HG03280 (cell line): ENCODE results near the gene GPR150.

ENCODE experiments used
- ATAC-seq: cut with Tn5 transposase; IDR thresholded peaks from one replicate; pipeline ENCODE4 v1.9.1; 2021; ENCODE audit warnings: mild to moderate bottlenecking, moderate library complexity; ENCODE audit not compliant: unreplicated experiment

GPR150 gene

DNA sequence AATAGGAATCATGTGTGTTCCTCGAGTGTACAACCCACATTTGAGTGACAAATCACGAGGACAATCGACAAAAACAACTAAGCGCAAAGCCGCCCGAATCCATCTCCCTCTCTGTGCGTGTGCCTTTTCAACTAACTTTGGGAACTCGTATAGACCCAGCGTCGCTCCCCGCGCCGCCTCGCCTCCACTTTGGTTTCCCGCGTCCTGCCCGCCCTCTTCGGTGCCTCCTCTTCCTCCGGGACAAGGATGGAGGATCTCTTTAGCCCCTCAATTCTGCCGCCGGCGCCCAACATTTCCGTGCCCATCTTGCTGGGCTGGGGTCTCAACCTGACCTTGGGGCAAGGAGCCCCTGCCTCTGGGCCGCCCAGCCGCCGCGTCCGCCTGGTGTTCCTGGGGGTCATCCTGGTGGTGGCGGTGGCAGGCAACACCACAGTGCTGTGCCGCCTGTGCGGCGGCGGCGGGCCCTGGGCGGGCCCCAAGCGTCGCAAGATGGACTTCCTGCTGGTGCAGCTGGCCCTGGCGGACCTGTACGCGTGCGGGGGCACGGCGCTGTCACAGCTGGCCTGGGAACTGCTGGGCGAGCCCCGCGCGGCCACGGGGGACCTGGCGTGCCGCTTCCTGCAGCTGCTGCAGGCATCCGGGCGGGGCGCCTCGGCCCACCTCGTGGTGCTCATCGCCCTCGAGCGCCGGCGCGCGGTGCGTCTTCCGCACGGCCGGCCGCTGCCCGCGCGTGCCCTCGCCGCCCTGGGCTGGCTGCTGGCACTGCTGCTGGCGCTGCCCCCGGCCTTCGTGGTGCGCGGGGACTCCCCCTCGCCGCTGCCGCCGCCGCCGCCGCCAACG lies at the start of gene GPR150:
Gene GPR150, plus strand, starts transcription at position 58 of the 840 bp plus-strand sequence. Its CDS starts 189 bp downstream, at position 247.
- peak; percentile 64 for ATAC-seq

DNA sequence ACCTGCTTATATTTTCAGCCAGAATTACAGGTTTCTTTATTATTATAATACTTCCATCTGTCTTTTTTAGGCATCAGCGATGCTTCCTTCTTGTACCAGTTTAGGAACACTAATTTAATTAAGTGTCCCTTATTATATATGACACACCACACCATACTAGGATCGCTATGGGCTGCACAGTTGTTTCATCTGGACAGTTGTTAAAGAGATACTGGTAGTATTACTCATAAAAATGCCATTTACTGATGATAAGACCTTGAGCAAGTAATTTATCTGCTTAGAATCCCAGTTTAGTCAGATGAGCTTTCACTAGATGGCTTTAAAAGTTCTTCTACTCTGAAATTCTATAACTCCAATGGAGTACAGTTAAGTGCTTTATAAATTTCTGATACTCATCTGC lies 47.9 kb upstream of the GPR150 start:
- no peak for ATAC-seq

DNA sequence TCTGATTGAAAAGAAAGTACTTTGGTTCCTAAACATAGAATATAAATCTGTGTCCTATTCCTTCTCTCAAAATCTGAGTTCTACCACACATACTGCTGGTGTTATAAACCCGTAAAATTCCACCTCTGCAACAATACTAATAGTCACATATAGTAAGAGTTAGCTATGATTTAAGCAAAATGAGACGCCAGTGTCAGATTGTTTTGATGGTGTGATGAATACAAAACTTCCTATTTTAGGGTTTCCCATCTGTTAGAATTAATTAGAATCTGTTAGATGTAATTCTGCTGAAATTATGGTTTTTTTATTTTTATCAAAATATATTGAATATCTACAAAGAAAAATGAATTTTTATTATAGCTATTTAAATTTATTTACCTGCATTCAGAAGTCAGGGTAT lies 38.3 kb upstream of the GPR150 start:
- no peak for ATAC-seq

DNA sequence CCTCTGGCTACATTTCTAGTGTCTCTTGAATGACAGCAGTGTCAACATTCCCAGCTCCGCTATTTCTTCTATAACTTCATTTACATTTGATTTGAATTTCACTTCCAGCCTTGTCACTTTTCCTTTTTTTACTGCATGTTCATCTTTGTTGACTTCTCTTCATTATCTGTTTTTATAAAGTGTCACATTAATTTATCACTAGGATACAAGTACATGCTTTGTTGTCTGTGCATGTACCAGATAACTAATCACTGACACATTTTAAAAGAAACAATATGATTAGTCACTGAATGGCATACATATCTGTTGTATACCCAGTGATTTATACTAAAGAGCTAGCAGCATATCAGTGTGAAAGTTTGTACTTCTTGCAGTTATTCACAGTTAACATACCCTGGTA lies 35.9 kb upstream of the GPR150 start:
- no peak for ATAC-seq

DNA sequence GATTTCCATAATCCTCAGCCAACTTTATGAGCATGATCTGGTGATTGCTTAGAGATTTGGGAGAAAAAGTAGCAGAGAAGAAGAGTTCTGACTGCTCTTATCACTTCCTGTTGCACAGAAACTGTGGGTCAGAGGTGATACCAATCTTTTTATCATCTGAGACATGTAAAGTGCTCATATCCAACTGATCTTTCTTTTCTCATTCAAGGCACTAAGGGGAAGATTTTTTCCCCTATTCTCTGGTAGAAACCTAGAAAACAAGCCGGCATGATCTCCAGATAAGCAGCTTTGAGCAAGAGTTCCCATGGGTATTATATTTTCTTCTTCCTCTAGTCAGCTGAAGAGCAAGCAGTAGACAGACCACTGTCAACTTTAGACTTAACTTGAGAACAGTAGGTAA lies 29.0 kb upstream of the GPR150 start:
- no peak for ATAC-seq

DNA sequence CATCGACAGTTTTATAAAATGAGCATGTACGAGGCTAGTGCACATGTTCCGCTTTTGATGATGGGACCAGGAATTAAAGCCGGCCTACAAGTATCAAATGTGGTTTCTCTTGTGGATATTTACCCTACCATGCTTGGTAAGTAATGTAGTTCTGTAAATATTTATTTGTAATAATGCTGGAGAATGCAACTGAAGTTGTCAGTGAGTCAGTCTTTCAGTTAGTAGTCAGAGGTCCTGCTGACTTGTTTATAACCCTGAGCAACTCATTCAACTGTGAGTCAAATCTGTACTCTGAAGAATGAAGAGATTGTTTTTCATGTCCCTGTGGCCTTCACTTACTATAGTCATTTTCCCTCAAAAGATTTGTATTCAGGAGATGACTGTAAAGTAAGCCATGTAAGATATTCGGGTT lies 28.4 kb upstream of the GPR150 start:
- peak; percentile 82 for ATAC-seq

DNA sequence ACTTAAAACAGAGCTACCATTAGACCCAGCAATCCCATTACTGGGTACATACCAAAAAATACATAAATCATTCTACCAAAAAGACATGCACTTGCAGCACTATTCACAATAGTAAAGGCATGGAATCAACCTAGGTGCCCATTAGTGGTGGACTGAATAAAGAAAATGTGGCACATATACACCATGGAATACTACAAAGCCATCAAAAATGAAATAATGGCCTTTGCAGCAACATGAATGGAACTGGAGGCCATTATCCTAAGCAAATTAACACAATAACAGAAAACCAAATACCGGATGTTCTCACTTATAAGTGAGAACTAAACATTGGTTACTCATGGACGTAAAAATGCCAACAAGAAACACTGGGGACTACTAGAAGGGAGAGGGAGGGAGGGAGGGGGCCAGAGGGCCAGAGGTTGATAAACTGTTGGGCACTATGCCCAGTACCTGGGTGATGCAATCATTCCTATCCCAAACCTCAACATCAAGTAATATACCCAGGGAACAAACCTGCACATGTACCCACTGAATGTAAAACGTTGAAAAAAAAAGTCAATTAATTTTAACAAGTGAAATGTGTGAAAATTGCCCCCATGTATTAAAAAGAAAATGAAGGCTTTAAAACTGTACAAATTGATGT lies 24.5 kb upstream of the GPR150 start:
- no peak for ATAC-seq

DNA sequence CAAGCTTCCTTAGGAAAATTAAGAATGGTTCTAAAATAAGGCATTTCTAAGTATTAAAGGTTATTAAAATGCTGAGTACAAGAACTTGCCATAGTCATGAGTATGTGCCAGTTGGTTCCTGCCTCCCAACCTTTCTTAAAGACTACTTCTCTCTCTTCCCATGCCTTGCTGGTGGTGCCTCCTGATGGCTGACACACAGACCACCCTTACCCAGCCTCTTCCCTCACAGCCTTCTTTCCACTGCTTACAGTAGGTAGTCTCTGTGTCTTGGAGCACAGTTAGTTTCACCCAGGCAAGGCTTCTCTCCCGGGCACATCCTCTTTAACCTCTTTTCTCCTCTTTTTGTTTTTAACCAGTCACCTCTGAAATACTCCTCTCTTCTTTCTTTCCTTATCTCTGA lies 20.6 kb upstream of the GPR150 start:
- ATAC-seq = no peak

DNA sequence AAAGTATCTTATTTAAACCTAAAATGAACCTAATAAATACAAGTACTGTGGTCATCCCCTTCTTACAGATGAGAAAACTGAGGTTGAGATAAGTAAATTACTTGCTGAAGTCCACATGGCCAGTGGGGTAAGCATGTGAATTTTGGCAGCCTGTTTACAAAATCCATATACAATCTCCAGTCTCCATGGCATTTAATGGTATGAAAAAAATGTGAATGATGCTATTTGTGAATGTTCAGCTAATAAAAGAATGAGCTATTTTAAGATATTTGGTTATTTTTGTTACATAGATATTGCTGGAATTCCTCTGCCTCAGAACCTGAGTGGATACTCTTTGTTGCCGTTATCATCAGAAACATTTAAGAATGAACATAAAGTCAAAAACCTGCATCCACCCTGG lies 19.3 kb upstream of the GPR150 start:
- no peak for ATAC-seq

DNA sequence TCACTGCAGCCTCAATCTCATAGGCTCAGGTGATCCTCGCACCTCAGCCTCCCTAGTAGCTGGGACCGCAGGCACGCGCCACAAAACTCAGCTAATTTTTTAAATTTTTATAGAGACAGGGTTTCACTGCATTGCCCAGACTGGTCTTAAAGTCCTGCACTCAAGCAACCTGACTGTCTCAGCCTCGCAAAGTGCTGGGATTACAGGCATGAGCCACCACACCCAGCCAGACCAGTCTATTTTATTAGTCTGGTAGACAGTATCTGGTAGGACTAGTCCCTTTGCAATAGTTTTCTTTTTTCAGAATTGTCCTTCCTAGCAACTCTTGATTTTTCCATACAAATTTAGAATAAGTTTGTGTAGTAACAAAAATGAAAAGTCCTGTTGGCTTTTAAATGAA lies 14.1 kb upstream of the GPR150 start:
- no peak for ATAC-seq

DNA sequence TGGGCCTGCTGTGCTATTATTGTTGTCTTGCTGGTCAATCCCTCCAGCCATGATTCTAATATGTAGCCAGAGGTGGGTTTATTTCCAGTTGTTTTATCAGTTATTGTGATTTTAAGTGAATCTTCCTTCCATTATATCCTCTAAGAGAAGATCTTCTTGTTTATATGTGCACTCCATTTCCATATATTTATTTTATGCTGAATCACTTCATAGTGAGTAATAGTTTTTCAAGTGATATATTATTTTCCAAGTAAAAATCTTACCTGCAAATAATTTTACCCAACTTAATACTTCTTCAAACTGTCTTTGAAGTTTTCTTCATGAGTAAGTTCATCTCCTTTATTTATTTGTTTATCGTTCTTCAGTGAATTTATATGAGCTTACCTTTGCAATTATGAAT lies 13.5 kb upstream of the GPR150 start:
- ATAC-seq = no peak

DNA sequence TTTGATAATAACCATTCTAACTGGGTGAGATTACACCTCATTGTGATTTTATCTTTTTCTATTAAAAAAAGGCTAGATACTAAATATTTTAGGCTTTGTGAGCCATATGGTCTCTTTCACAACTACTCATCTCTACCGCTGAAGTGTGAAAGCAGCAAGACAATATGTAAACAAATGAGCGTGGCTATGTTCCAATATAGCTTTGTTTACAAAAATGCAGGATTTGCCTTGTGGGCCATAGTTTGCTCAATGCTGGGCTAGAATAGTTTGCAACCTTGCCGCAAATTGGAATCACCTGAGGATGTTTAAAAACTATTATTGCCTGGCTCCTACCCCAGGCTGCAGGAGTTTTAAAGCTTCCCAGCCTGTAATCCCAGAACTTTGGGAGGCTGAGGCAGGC lies 10.2 kb upstream of the GPR150 start:
- ATAC-seq = no peak

DNA sequence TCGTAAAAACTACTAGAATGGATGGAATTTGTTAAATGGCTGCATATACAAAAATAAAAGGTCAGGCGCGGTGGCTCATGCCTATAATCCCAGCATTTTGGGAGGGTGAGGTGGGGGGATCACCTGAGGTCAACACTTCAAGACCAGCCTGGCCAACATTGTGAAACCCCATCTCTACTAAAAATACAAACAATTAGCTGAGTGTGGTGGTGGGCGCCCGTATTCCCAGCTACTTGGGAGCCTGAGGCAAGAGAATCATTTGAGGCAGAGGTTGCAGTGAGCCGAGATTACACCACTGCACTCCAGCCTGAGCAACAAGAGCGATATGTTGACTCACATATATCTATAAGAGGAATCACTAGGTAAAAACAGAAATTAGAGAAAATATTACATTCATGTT lies 9.3 kb upstream of the GPR150 start:
- no peak for ATAC-seq

DNA sequence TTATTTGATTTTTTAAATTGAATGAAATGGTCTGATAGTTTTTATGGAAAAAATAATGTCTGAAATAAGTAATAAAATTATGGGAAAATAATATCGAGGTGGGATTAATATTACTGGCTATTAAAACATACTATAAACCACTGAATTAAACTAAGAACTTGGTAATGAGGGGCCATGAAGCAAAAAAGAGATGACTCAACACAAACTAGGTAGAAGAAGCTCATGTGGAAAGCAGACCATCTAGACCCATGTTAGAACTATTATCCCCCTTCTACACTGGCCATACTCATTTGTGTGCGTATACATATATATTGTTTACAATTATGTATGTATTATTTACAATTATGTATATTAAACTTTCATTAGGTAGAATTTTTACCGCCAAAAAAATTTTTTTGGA lies 8.5 kb upstream of the GPR150 start:
- no peak for ATAC-seq

DNA sequence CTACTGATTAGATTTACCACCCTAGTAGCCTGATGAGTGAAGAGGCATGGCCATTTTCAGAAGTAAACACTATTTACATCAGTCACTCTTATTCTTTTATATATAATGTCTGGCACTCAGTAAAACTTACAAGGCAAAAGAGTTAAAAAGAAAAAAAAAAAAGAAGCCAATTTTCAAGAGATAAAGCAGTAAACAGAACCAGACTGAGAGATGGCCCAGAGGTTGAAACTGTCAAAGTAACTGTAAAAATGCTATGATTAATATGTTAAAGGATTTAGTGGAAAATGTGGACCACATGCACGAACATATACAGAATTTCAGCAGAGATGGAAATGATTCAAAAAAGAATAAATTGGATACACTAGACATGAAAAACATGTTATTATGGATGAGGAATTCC lies 6.4 kb upstream of the GPR150 start:
- no peak for ATAC-seq

DNA sequence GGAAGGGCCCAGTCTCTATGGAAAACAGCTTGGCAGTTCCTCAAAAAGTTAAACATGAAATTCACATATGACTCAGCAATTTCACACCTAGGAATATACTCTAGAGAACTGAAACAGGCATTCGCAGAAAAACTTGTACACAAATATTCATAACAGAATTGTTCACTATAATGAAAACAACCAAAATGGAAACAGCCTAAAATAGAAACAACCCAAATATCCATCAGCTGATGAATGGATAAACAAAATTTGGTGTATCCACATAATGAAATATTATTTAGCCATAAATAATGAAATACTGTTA lies 4.8 kb upstream of the GPR150 start:
- no peak for ATAC-seq

DNA sequence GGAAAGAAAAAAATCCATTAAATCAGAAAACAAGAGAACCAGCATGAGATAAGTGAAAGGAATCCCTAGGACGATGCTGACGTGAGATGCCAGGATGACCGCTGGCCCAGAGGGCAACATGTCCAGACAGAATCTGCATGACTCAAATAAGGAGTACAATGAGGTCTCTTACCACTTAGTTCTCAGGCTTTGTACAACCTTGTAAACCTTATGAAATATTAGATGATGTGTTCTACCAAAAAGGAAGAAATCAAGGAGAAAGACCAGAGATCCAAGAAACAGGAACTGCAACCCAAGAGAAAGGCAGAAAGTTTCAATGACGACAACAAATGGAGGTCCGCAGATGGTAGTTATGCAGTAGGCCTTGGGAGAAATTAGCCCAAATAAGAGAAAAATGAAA lies 2.8 kb upstream of the GPR150 start:
- ATAC-seq = no peak

DNA sequence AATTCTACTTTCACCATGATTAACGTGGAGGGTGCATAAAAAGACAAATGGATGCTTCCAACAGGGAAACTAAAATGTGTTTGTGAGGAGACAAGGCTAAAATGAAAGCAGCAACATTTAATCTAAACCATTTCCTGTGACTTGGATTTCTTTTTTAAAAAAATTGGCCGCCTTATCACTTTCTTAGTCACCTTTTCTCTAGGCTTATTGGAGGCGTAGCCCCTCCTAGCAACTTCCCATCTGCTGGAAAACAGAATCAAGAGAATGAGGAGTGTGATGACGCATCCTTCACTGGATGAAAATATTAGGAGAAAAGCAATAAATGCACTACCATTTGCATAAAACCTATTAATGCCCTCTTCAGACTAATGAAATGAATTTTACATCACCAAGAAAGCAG lies 791 bp upstream of the GPR150 start:
- no peak for ATAC-seq

DNA sequence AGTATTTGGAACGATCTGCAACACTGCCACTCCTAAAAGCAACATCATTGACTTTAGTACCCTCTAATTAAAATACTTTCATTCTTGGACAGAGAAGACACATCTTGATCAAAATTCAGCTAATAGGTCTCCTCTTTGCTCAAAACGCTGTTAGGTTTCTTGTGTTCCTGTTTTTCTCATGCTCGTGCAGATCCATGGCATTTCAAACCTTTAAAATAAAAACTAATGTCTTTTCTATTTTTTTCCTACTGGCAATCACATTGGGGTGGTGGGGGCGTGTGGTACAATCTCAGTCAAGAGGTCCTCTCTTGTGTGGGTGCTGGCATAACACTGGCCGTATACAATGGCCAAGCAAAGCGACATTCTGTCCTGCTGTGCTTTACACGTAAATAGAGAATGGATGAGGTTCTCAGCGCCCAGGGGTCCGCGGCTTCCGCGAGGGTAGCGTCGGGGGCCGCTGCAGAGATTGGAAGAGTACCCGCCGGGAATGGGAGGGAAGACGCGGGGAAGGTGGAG lies 315 bp upstream of the GPR150 start:
- ATAC-seq = no peak

DNA sequence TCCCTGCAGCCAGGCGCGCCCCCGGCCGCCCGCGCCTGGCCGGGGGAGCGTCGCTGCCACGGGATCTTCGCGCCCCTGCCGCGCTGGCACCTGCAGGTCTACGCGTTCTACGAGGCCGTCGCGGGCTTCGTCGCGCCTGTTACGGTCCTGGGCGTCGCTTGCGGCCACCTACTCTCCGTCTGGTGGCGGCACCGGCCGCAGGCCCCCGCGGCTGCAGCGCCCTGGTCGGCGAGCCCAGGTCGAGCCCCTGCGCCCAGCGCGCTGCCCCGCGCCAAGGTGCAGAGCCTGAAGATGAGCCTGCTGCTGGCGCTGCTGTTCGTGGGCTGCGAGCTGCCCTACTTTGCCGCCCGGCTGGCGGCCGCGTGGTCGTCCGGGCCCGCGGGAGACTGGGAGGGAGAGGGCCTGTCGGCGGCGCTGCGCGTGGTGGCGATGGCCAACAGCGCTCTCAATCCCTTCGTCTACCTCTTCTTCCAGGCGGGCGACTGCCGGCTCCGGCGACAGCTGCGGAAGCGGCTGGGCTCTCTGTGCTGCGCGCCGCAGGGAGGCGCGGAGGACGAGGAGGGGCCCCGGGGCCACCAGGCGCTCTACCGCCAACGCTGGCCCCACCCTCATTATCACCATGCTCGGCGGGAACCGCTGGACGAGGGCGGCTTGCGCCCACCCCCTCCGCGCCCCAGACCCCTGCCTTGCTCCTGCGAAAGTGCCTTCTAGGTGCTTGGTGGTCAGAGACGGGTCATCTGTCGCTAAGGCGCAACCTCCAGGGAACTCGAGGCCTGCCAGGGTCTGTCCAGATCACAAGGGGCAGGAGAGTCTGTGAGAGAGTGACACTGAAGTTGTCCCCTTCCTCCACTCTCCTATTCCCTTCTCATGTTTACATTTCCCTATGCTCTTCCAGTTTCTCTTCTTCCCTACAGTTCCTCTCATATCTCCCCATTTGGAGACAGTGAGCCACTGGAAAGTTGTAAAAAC lies 1.3 kb downstream of the GPR150 start:
- peak; percentile 48 for ATAC-seq

DNA sequence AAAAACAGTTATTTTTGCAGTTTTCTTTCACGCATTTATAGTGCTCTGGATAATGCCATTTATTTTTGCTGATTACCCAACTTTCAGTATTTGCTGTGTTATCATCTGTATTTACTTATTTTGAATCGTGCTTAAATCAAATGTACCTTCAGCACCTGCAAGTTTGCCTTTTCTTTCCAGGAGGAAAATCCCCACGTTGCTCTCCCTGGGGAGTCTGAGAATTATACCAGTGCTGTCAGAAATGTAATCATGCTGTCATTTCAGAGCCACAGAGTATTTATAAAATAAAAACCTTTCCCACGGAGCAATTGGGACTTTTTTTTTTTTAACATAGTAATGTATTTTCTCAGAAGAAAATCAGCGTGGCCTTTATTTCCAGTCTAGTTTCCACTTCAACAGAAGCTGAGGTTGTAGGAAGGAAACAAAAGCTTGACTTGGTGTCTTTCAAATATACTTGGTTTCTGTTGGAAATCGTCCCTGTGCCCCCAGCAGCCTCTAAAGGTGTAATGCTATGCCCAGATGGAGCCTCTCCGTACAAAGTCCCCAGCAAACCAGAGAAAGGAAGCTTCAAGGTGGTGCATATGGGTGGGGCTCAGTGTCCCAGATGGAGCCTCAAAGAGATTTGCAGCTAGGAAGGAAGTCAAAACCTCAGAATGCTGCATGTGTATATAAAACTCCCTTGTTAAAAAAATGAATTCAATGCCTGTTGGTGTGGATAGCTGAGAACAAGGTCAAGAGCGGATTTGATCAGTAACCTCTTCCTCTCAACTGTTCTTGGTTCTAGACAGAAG lies 2.1 kb downstream of the GPR150 start:
- ATAC-seq = no peak
